GM18858 (cell line): ENCODE results near the gene ARSB.
"Not testable (repeated sequence)": the region's sequence is repeated elsewhere in the genome, so short reads cannot be mapped to it uniquely, and the experiment has no call there.

ENCODE experiments used
- ATAC-seq: cut with Tn5 transposase; IDR thresholded peaks from one replicate; pipeline ENCODE4 v1.9.1; 2021; ENCODE audit not compliant: unreplicated experiment

ARSB gene

DNA sequence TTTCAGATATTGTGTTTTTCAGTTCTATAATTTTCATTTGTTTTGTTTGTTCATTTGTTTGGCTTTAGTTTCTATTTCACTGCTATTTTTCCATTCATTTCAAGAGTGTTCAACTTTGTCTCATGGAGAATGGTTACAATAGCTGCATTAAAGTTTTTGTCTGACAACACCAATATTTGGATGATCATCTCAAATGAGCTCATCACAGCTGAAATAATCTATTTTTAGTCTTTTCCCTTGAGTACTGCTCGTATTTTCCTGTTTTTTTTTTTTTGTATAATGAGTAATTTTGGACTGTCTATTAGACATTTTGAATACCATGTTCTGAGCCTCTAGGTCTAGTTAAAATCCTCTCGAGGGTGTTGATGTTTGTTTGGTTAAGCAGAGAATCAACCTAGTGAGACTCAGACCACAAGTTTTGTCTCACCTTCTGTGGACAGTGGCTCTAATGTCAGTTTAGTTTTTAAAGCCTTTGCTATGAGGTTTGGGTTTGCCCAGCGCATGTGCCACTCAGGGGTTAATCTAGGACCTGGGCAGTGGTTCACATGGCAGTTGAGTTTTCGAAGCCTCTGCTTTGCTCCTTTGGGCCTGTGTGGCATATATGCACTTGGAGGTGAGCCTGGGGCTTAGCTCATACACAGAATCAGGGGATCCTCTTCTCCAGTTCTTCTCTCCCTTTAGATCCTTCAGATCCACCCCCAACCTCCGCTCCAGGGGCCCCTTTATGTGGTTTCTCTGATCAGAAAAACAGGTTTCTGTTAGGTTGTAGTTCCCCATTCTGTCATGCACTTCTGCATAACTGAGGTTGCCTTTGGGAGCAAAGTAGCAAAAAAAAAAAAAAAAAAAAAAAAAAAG lies 79.8 kb downstream of the ARSB start:
- ATAC-seq: no peak

DNA sequence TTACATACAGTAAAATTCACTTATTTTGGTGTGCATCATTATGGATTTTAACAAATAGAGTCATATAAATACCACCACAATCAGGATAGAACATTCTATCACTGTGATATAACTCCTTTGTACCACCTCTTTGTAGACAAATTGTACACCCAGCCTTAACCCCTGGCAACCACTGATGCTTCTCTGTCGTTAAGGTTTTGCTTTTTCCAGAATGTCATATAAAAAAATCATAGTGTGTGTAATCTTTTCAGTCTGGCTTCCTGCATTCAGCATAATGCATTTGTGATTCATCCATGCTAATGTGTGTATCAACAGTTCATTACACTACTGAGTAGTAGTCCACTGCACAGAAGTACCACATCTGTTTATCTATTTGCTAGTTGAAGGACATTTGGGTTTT lies 81.2 kb downstream of the ARSB start:
- ATAC-seq: no peak

DNA sequence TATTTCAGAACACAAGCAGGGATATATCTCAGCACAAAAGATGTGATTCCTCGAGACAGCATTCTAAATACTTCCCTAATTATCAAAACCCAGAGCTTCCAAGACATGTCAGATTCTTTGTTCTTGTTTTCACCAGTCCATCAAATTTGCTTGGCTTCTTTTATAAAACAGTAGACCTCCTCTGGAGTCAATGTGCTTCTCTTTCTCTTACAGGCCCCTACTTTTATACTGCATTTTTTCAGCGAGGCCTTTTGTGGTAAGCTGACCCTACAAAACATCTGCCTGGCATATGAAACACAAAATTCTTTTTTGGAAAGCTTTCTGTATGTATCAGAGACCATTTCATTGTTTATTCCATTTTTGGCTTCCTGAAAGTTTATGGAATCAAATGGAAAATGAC lies 81.8 kb downstream of the ARSB start:
- no peak for ATAC-seq

DNA sequence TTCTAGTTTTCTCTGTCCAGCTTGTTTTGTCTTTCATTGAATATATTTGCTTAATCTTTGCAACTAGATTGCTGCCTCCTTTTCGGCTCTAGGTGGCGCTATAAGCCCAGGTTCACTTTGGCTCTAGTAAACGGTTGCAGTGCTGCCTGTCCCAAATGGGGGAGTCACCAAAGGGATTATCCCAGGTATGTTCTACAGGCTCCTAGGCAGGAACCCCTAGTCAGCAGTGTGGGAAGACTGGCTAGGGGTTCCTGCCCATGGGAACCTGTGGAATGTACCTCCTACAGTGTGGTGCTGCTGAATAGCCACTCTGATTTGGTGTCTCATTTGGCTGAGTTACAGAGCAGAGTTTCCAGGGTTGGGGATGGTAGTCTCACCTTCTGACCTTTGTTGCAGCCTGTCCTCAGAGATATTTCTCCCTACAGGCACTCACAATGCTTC lies 85.2 kb downstream of the ARSB start:
- no peak for ATAC-seq

DNA sequence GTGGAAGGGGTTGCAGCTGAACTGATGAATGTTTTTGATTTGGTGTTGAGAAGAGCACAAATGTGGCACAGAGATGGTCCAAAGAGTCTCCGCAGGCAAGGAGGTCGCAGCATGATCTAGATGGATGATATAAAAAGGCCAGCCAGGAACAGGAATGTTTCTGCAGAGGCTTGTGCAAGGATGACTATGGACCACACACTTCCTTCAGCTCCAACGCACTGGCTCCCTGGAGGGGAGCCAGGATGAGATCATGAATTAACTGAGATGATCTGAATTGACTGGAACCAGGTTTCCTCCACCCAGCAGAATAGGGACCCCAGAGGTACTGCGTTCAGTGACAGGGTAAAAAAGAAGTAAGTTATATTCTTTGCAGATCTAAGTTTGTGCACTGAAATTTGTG lies 89.0 kb downstream of the ARSB start:
- no peak for ATAC-seq

DNA sequence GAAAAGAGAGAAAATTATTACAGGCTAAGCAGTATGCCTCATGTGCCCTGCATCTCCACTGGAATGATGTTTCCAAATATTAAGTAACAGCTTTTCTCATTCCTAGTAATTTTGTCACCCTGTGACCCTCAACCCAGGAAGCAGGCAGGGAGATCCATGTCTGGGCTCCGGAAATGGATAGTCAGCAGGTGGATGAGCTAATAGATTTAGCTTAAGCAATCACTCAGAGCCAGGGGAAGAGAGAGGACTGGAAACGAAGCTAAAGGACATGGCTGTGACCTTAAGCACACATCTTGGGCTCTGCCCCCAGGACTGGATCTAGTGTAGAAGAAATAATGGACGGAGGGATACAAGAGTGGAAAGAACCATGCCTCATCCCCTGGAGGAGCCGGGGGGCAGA lies 89.5 kb downstream of the ARSB start:
- ATAC-seq: no peak

DNA sequence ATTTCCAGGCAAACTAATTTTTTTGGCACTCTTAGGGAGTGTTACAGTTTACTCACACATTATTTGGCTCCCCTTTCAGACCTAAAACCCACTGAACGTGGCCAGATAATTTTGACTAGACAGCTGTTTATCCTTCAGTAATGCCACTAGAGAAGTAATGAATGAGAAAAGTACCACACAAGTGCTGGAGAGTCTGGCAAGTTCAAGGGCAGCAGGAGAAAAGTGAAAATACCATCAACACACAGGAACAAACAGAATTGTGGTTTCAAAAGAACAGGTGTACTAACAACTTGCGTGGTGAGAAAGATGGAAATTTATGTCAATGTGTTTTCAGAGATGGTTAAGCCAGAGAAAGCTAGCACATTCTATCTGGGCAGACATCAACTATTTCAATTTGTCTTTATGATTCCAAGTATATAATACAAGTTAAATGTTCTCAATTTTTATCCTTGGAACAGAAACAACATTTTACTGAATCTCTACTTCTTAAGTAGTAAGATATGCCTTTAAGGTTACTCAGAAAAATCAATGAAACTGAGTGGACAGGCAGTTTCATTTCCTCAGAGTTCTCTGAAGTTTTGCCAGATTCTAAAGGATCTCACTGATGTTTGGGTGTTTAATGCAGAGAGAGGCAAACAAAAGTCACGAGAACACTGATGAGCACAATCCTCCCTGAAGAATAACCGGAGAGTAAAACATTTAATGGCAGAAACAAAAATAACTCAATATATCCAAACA lies 91.0 kb downstream of the ARSB start:
- no peak for ATAC-seq

DNA sequence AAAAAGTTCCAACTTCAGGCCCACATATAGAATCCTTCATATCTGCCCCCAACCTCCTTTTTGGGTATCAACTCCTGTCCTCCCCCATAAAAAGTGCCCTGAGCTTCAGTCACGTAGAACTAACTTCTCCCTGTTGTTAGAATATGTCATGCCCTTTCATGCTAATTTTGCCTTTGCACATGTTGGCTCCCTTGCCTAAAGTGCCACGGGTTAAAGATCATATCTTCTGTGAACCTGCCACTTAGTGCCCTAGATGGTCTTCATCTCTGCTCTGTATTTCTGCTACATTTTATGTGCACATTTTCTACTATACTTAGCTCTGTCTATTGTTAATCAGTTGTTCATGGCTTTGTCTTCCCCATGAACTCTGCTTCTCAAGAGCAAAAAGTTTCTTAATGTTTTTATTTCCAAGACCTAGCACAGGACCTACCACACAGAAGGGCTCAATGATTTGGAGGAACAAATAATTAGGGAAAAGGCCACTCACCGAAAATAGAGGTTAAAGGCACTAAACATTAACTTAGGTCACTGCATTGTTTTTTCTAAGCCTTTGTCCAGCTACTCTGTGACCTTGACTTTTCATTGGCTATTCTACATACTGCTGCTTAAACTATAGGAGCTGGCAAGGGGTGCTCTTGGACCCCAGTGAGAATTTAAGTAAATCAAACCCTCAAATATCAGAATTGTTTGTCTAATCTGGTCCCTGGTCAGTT lies 94.3 kb downstream of the ARSB start:
- no peak for ATAC-seq

DNA sequence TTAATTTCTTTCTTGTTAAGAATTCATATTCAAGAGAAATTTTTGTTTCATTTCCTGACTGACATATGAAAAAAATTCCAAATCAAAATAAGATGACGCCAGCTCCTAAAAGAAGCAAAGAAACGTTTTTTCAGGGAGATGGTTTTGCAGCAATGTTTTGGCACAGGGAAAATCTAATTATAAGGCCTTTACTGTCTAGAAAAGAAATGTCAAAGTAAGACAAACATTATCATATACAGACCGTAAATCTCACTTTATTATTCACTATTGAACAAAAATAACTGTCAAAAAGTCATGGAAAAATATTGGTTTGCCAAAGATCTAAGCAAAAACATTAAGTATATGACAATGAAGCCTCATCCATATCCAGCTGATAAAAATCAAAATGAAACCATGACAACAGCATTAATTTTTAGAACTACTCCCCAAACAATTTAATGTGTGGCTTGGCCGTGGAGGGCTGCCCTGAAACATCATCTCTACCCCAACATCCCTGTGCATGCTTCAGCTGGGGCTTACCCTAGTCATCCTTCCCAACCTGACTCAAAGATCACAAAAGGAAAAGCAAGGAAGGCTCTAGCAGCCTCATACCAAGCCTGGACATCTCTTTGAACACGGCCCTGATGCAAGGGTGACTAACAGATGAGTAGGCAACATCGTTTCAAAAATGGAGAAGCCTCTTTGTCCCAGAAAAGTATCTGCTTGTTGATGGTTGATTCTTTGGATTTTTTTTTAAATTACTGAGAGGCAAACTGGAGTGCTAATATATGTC lies 95.6 kb downstream of the ARSB start:
- ATAC-seq: no peak

DNA sequence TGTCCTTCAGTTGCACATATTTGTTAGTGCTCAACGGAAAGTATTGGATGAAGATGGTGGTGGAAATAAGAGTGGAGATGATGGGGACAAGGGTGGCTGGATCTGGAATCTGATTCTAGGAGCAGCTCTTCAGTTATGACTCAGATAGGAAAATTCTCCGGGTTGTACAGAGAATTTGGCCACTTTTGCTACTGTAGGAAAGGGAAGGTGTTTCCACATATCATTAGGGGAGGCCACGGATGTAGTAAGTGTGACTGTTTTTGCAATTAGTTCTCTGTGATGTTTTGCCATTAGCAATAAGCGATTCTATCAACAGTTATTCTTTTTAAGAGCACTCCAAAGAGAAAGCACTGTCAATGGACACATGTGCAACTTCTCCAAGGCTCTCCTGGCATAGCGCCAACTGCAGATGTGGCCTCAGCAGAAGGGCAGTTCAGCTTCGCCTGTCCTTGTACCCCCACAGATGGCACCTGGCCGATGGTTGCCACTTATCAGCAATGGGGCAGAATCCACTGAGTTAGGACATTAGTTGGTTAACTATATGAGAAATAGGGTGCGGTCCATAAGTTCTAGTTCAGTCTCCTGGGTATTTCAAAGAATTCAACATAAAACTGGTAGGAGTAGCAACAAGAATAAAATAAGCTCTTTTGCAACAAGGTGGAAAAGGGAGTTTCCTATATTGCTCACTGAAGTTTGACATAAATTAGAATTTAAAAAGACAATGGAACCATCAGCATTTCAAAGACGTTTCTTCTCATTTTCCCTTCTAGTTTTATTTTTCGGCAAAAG lies 96.3 kb downstream of the ARSB start:
- no peak for ATAC-seq

DNA sequence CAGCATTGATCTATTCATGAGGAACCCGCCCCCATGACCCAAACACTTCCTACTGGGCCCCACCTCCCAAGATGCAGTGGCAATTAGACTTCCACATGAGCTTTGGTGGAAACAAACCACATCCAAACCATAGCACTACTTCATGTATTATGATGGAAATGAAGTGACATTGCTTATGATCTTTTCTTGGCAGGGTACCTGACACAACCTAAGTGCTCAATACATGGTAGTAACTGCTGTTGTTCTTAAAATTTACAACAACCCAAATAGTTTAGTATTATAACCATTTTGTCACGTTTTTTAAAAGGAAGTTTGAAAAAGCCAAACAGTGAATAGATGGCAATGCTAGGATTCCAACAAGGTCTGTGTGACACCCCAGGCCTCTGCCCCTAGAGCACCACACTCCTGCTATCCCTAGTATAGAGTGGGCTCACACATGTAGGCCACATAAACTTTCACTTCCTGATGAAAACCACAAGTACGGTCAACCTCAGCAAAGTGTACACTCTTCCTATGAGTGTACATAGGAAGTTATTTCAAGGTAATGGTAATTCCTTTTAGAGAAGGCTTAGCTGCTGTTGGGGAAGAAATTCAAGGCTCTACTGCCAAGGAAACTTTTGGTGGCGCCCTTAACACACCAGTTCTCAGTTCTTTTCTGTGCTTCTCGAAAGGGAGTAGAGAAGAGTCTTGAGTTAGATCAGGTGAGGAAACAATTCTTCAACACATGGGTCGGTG lies 97.6 kb downstream of the ARSB start:
- peak; percentile 96 for ATAC-seq

DNA sequence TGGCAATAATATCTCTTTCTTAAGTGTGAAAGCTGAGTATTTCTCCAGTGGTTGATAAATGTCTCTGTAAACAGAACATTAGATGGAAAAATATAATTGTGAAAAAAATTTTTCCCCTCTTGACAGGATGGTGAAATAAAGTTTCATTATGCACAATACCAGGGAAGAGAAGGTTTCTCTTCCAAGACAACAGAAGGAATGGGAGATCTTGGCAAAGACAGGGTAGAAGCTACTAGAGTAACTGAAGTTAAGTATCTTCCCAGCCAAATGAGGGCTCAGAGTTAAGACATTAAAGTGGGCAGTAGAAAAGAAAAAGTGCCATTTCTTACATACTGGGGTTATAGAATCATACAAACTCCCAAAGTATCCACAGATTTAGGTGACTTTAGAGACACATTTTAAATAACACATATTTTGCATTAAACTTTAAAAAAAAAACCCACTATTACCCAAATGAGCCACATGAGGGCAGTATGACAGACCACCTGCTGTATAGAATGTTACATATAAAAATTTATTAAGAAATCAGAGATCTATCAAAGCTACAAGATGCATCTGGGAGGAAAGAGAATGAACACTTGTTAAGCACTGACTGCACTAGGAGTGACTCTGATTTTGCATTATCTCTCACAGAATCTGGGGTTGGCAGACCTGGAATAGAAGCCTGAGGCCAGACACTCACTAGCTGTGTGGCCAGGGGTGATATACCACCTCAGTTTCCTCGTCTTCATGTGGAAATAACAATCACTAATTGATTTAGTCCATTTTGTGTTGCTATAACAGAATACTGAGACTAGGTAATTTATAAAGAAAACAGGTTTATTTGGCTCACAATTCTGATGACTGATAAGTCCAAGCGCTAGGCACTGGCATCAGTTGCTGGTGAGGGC lies 98.5 kb downstream of the ARSB start:
- ATAC-seq: no peak

DNA sequence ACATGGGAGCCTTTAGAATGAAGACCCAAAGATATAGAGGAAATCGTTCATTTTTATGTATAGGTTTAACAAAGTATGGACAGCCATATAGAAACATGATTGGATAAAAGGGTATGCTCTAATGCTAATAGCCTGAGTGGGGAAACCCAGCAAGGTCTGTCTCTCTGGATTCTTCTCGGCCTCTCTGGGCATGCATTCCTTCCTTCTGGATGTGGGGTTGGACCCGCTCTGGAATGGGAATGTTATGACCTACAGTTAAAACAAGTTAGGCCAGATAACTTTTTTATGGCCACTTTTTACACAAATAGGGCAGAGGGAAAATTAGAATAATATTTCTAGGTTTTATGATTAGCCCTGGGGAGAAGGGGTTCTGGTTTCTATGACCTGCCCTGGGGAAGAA lies 103.2 kb downstream of the ARSB start:
- ATAC-seq: no peak

DNA sequence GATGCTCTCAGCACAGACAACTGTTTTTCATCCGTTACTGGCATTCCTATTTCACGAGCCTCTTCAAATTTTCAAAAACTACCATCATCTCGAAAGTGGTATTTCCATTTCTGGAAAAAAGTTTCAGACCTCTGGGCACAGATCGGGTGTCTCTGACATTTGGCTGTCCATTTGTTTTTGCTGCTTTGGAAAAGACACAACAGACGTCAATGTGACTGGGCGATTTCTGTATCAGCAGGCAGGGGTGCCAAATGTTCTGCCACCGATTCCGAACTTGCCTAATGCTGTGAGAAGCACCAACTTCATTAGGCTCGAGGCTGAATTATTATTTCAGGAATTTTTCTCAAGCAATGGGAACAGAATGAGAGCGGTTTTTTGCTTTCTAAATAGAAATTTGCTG lies 105.6 kb downstream of the ARSB start:
- ATAC-seq: no peak

DNA sequence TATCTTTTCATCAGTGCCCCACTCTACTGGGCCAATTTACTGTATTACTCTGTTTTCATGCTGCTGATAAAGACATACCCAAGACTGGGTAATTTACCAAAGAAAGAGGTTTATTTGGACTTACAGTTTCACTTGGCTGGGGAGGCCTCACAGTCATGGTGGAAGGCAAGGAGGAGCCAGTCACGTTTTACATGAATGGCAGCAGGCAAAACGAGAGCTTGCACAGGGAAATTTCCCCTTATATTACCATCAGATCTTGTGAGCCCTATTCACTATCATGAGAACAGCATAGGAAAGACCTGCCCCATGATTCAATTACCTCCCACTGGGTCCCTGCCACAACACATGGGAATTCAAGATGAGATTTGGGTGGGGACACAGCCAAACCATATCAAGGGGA lies 119.0 kb downstream of the ARSB start:
- ATAC-seq: not testable (repeated sequence)

DNA sequence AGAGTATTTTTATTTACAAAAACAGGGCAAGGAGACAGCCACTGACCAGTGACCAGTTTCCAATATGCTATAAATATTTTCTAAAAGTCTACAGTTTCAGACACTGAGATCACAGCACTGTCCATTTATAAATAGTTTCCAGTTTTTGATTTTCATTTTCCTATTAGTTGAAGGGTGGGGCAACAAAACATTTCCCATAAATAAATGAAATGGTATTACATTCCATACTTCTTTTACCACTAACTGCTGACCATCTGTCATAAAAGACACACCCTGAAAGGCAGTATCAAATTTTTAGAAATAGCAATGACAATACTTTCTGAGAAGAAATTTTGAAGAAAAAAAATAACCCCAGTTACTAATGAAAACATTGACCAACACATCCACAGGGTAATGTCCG lies 126.7 kb downstream of the ARSB start:
- no peak for ATAC-seq

DNA sequence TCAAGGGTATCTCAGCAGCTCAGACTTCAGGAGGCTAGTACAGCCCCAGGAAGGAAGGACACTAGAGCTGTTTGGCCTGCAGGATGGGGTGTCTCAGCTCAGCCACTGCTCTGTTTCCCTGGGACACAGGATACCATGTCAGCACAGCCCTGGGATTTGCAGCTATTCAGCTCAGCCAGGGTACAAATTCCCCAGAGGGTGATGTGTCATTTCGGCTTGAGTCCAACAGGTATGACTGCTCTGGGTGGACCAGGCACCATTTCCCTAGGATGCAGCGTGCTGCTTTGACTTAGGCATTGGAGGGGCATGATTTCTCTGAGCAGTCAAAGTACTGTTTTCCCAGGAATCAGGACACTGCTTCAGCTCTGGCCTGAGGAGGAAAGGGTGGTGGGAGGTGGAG lies 130.1 kb downstream of the ARSB start:
- no peak for ATAC-seq

DNA sequence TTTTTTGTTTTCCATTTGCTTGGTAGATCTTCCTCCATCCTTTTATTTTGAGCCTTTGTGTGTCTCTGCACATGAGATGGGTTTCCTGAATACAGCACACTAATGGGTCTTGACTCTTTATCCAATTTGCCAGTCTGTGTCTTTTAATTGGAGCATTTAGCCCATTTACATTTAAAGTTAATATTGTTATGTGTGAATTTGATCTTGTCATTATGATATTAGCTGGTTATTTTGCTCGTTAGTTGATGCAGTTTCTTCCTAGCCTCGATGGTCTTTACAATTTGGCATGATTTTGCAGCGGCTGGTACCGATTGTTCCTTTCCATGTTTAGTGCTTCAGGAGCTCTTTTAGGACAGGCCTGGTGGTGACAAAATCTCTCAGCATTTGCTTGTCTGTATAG lies 133.2 kb downstream of the ARSB start:
- not testable (repeated sequence) for ATAC-seq

DNA sequence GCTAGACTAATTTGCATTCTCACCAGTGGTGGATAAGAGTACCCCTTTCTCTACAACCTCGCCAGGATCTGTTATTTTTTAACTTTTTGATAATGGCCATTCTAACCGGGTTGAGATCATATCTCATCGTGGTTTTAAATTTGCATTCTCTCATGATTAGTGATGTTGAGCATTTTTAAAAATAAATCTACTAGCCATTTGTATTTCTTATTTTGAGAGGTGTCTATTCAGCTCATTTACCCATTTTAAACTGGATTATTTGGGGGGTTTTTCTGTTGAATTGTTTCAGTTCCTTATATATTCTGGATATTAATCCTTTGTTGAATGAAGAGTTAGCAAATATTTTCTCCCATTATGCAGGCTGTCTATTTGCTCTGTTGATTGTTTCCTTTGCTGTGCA lies 139.6 kb downstream of the ARSB start:
- ATAC-seq: no peak
